ENCODE results near the gene PHF2.
A peak's percentile ranks its signal among the peaks of the same experiment; 100 is the strongest.

DNA sequence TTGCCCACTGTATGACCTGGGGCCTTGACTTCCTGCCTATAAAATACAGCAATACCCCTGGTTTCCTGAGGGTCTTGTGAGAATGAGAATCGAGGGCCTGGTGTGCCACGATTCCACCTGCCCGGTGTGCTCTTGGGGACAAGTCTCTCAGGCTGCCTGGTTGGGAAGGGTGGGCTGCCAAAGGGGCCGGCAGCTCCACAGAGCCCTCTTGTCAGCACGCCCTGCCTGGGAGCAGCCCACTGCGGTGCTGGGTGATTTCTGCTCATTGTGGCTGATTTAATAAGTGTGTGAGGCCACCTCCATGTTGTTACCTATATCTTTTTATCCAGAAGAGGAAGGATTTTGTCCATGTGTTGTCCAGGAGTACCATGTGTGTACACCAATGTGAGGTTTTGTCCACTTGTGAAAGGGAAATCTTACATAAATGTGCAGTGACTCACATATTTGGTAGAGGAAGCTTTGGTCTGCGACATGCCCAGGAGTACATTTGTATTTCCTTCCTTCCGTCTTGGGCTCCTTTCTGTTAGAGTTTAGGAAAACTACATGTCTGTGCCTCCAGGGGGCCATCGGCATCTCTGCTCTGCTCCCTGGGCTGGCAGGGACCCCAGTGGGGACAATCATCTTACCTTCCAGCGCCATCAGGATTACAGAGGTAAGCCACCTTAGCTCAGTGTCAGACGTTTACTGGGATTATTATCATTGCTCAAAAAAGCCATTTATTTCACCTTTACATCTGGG is 108.6 kb downstream of the PHF2 start:
- TF ChIP-seq, protein P1, sequence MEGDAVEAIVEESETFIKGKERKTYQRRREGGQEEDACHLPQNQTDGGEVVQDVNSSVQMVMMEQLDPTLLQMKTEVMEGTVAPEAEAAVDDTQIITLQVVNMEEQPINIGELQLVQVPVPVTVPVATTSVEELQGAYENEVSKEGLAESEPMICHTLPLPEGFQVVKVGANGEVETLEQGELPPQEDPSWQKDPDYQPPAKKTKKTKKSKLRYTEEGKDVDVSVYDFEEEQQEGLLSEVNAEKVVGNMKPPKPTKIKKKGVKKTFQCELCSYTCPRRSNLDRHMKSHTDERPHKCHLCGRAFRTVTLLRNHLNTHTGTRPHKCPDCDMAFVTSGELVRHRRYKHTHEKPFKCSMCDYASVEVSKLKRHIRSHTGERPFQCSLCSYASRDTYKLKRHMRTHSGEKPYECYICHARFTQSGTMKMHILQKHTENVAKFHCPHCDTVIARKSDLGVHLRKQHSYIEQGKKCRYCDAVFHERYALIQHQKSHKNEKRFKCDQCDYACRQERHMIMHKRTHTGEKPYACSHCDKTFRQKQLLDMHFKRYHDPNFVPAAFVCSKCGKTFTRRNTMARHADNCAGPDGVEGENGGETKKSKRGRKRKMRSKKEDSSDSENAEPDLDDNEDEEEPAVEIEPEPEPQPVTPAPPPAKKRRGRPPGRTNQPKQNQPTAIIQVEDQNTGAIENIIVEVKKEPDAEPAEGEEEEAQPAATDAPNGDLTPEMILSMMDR (IDR thresholded peaks at IDR 0.05 in 2 of 3, conservative IDR thresholded peaks at IDR 0.05 in 1 of 3; ENCODE audit: insufficient read depth in 2 of 3, low read depth in 1 of 3, low read length in 3 of 3): peak; percentile 37 to 42 (median 41); a peak in 4 of 6 replicates
- no peak for TF ChIP-seq GABPA (tag; conservative IDR thresholded peaks at IDR 0.05; ENCODE audit: low read depth)
- TF ChIP-seq, protein P2, sequence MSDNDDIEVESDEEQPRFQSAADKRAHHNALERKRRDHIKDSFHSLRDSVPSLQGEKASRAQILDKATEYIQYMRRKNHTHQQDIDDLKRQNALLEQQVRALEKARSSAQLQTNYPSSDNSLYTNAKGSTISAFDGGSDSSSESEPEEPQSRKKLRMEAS (CRISPR knock-in tag; IDR thresholded peaks at IDR 0.05): no peak
